Measurements from ENCODE around the gene KRT6C. TPM values are rescaled to one million over a fixed set of nuclear protein-coding genes. Genes with fewer than 3 reads are reported as not detected.
"Not testable (repeated sequence)": the region's sequence is repeated elsewhere in the genome, so short reads cannot be mapped to it uniquely, and the experiment has no call there.

The KRT6C gene
- total RNA-seq, 1 donor from 2014 or later: not detected

GRCh38 chr12:52488736-52489135 lies 15.1 kb upstream of the KRT6C start:
- TF ChIP-seq, protein P1, sequence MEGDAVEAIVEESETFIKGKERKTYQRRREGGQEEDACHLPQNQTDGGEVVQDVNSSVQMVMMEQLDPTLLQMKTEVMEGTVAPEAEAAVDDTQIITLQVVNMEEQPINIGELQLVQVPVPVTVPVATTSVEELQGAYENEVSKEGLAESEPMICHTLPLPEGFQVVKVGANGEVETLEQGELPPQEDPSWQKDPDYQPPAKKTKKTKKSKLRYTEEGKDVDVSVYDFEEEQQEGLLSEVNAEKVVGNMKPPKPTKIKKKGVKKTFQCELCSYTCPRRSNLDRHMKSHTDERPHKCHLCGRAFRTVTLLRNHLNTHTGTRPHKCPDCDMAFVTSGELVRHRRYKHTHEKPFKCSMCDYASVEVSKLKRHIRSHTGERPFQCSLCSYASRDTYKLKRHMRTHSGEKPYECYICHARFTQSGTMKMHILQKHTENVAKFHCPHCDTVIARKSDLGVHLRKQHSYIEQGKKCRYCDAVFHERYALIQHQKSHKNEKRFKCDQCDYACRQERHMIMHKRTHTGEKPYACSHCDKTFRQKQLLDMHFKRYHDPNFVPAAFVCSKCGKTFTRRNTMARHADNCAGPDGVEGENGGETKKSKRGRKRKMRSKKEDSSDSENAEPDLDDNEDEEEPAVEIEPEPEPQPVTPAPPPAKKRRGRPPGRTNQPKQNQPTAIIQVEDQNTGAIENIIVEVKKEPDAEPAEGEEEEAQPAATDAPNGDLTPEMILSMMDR (IDR thresholded peaks at IDR 0.05): no peak
- no peaks in the 10 kb centered on the region for H3K36me3 ChIP-seq
- peaks cover 6% of the 10 kb centered on the region for H3K9me3 ChIP-seq
- no peaks in the 10 kb centered on the region for H3K4me1 ChIP-seq
- ATAC-seq (no peak), DNase-seq (no peak)
- intact Hi-C loops (cut with DNase I): no loop called here
- H3K27me3 ChIP-seq (ENCODE audit: low read depth): no peaks in the 10 kb centered on the region
- no peak overlapping the region for H3K27ac ChIP-seq
- H3K4me3 ChIP-seq: no peak overlapping the region

GRCh38 chr12:52487744-52488443 lies 14.3 kb upstream of the KRT6C start:
- H3K36me3 ChIP-seq; H3K4me3 ChIP-seq; intact Hi-C loops (cut with DNase I); DNase-seq; ATAC-seq; H3K27me3 ChIP-seq (ENCODE audit: low read depth); H3K27ac ChIP-seq; H3K9me3 ChIP-seq; H3K4me1 ChIP-seq: not testable (repeated sequence)

- H3K4me3 ChIP-seq: no peak overlapping the region
- ATAC-seq (no peak), DNase-seq (no peak)
- peaks cover 6% of the 10 kb centered on the region for H3K9me3 ChIP-seq
- intact Hi-C loops (cut with DNase I): no loop called here
- no peak overlapping the region for H3K27ac ChIP-seq
- no peaks in the 10 kb centered on the region for H3K27me3 ChIP-seq (ENCODE audit: low read depth)
- TF ChIP-seq, protein P1 (IDR thresholded peaks at IDR 0.05): no peak
- H3K4me1 ChIP-seq: no peaks in the 10 kb centered on the region
- no peaks in the 10 kb centered on the region for H3K36me3 ChIP-seq
Observed at GRCh38 chr12:52487211-52487610, 13.6 kb upstream of the KRT6C start.

- TF ChIP-seq, protein P1 (IDR thresholded peaks at IDR 0.05): no peak
- no peaks in the 10 kb centered on the region for H3K4me1 ChIP-seq
- no peak for ATAC-seq
- H3K9me3 ChIP-seq: peaks cover 6% of the 10 kb centered on the region
- no peaks in the 10 kb centered on the region for H3K27me3 ChIP-seq (ENCODE audit: low read depth)
- intact Hi-C loops (cut with DNase I): no loop called here
- no peak overlapping the region for H3K27ac ChIP-seq
- H3K4me3 ChIP-seq: no peak overlapping the region
- H3K36me3 ChIP-seq: no peaks in the 10 kb centered on the region
- DNase-seq: no peak
Observed at GRCh38 chr12:52486166-52487105, 12.8 kb upstream of the KRT6C start.

GRCh38 chr12:52480073-52480472 lies 6.5 kb upstream of the KRT6C start:
- no peak overlapping the region for H3K4me3 ChIP-seq
- ATAC-seq: no peak
- no peaks in the 10 kb centered on the region for H3K27me3 ChIP-seq (ENCODE audit: low read depth)
- TF ChIP-seq, protein P1 (IDR thresholded peaks at IDR 0.05): no peak
- peaks cover 6% of the 10 kb centered on the region for H3K9me3 ChIP-seq
- H3K27ac ChIP-seq: no peak overlapping the region
- no peaks in the 10 kb centered on the region for H3K36me3 ChIP-seq
- intact Hi-C loops (cut with DNase I): no loop called here
- H3K4me1 ChIP-seq: no peaks in the 10 kb centered on the region
- no peak for DNase-seq

- intact Hi-C loops (cut with DNase I): no loop called here
- no peaks in the 10 kb centered on the region for H3K4me1 ChIP-seq
- ATAC-seq (no peak), DNase-seq (no peak)
- H3K27ac ChIP-seq: no peak overlapping the region
- TF ChIP-seq, protein P1 (IDR thresholded peaks at IDR 0.05): no peak
- H3K27me3 ChIP-seq (ENCODE audit: low read depth): no peaks in the 10 kb centered on the region
- H3K4me3 ChIP-seq: no peak overlapping the region
- no peaks in the 10 kb centered on the region for H3K9me3 ChIP-seq
- no peaks in the 10 kb centered on the region for H3K36me3 ChIP-seq
Observed at GRCh38 chr12:52477651-52478050, 4.0 kb upstream of the KRT6C start.

Data from lower lobe of right lung (tissue), 2 donors.